Dermis microvascular lymphatic vessel endothelial cell (primary cell): ENCODE results near the gene MED7. TPM values are rescaled to one million over a fixed set of nuclear protein-coding genes. Genes with fewer than 3 reads are reported as not detected.

Source experiments
- DNase-seq, 2 donors: peaks; one replicate each; pipeline versions ENCODE4 v3.0.0 to v3.0.0-alpha.2; 2010; ENCODE audit warnings: low read depth in 2 of 2
- total RNA-seq: library from RNA; depleted of rRNA; stranded (reverse); fragments of >200 nt; gene quantifications from 2 replicates; pipeline ENCODE4 v1.2.1, GENCODE V29; 2014

The MED7 gene
- total RNA-seq, 1 donor from 2014 or later, result 5.9 TPM

DNA sequence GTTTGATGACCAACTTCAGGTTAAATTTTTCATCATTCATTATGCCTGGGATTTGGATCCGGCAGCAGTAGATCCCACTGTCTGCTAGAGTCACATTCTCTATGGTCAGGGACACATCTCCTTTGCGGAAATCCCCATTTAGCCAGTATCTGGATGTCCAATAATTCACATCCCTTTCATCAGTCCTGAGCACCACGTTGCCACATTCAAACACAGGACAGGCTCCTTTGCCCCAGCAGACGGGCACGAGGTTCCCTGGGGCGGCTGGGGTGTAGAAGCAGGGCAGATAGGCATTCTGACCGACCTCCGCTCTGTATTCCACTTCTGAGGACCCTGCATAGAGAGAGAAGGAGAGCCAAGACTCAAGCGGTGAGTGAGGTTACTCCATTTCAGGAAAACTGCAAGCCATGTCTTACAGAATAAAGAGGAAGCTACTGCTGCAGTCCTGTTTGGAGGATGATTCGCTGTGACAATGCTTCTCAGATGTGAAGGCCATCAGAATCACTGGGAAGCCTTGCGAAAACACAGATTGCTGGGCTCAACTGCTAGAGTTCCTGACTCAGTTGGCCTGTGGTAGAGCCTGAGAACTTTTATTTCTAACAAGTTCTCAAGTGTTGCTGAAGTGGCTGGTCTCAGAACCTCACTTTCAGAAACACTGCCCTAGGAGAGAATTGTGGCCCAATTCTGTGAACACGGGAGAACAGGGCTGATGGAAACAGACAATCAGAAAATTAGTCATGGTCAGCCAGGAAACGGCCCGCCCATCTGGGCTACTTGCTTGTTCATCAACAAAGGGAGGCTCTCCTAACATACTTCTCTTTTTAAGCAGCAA is 35.8 kb downstream of the MED7 start:
- peak in 1 of 2 donors; percentile 5 for DNase-seq

- DNase-seq, result no peak
Measured at GRCh38 chr5:157100140-157100679, 42.5 kb downstream of the MED7 start.

GRCh38 chr5:157088342-157088990 is 54.2 kb downstream of the MED7 start:
- no peak for DNase-seq

Other genes with a start within 250 kb of the MED7 start
- gene TIMD4, start 179.6 kb downstream of the MED7 start, total RNA-seq, result not detected in 2 replicates
- gene HAVCR1, start 83.7 kb downstream of the MED7 start, total RNA-seq, result not detected in 2 replicates
- gene HAVCR2, start 33.8 kb downstream of the MED7 start, total RNA-seq, result 0.64 and 1.0 TPM in 2 replicates
- gene GARIN3, start 23.4 kb upstream of the MED7 start, total RNA-seq, result not detected in 2 replicates
- not detected in 2 replicates for gene ITK, start 38.0 kb upstream of the MED7 start, total RNA-seq
- 4.3 and 9.5 TPM in 2 replicates for gene CYFIP2, start 123.3 kb upstream of the MED7 start, total RNA-seq